PC-9 (cell line): Measurements from ENCODE around the gene SLC43A3.

Source experiments
- CTCF ChIP-seq: fragments of 200-600 bp; sonication (generic); conservative IDR thresholded peaks from 2 replicates; pipeline ENCODE4 v1.6.1; 2017; ENCODE audit warnings: mixed run types, antibody characterized with exemption, mild to moderate bottlenecking, moderate library complexity
- EZH2 ChIP-seq: fragments of 200-600 bp; sonication (generic); IDR thresholded peaks from 2 replicates; pipeline ENCODE4 v1.8.0; 2017; ENCODE audit warnings: antibody characterized with exemption, low read depth

GRCh38 chr11:57474803-57475115 is 47.8 kb upstream of the SLC43A3 start:
- TF ChIP-seq CTCF (no peak), EZH2 (no peak)
